Lung microvascular endothelial cell (primary cell): ENCODE results near the gene CHN2. TPM values are rescaled to one million over a fixed set of nuclear protein-coding genes. Genes with fewer than 3 reads are reported as not detected.

Experiments used
- DNase-seq, 2 donors: peaks; one replicate each; pipeline versions ENCODE4 v3.0.0 to v3.0.0-alpha.2; 2010; ENCODE audit warnings: low read depth in 2 of 2
- total RNA-seq: library from RNA; depleted of rRNA; stranded (reverse); fragments of >200 nt; gene quantifications from 2 replicates; pipeline ENCODE4 v1.2.1, GENCODE V29; 2014

Gene CHN2
- total RNA-seq, 1 donor from 2014 or later: 0.79 TPM

DNA sequence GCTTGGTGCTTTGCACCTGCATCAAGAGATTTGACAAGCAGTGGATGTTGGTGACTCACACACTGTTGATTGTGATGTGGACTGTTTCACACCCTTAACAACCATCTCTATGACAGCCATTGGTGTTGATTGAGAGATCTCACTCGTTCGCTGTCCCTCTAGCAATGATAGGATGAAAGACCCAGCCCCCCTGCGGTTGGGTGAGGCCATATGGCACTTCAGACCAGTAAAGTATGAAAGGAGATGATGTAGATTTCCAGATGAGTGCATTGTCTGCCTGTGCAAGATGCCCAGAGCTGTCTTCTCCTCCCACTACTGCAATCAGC, 230.4 kb downstream of the CHN2 start:
- DNase-seq: no peak

GRCh38 chr7:29426587-29426986, 232.0 kb downstream of the CHN2 start:
- no peak for DNase-seq

DNA sequence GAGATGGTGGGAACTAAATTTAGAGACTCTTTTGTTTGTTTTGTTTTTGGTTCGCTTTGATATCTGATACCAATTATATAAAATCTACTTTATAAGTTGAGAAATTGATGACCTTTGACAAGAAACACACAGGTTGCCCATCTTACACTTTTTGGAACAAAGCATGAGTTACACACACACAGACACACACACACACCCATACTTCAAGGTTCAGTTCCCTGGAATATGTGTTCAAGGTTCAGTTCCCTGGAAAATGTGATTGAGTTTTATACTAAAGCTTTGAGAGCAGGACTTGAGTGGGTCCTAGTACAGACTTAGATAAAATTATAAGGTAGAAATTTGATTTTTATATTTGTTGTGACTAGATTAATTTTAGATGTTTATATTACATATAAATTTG, 234.8 kb downstream of the CHN2 start:
- no peak for DNase-seq

GRCh38 chr7:29430279-29430949, 235.8 kb downstream of the CHN2 start:
- no peak for DNase-seq

- DNase-seq: no peak
Measured at GRCh38 chr7:29431686-29432085, 237.1 kb downstream of the CHN2 start.

- no peak for DNase-seq
Measured at GRCh38 chr7:29432721-29433120, 238.1 kb downstream of the CHN2 start.

GRCh38 chr7:29434380-29434768, 239.8 kb downstream of the CHN2 start:
- DNase-seq: no peak

- no peak for DNase-seq
Measured at GRCh38 chr7:29435167-29435566, 240.6 kb downstream of the CHN2 start.

DNA sequence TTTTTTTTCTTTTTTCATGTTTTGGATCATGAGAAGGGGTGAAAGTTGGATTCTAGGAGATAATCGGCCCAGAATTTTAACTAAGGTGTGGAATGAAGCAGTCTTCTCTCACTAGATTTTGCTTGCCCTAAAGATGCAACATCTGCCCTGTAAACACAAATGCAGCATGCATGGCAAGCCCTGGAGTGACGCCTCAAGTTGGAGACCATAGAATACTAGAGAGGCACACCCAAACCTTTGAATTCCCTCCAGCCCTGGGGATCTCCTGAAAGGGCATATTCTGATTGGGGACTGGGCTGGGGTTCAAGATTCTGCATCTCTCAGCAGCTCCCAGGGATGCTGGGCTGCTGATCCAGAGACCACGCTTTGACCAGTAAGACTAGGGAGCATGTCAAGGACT, 241.3 kb downstream of the CHN2 start:
- DNase-seq: no peak

- no peak for DNase-seq
Measured at GRCh38 chr7:29442146-29442545, 247.6 kb downstream of the CHN2 start.

GRCh38 chr7:29443552-29443951, 249.0 kb downstream of the CHN2 start:
- DNase-seq: no peak

GRCh38 chr7:29444267-29444666, 249.7 kb downstream of the CHN2 start:
- no peak for DNase-seq

GRCh38 chr7:29445736-29446135, 251.2 kb downstream of the CHN2 start:
- no peak for DNase-seq

DNA sequence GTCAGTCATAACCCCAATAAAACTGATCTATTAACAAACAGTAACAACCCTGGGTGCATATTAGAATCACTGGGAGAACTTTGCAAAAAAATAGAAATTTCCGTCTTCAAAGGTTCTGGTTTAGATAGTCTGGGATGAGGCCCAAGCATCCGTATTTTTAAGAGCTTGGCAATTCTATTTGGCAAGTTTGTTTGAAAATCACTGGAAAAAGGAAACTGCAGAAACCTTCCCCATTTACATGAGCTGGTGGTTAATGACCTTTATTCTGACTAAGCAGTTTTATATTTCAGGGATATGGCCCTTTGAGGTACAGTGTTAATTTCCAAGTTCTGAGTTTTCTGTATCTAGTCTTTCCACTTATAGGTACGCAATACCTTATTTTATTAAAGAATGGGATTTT, 253.3 kb downstream of the CHN2 start:
- DNase-seq: no peak

GRCh38 chr7:29449569-29450260, 255.1 kb downstream of the CHN2 start:
- DNase-seq: no peak

- DNase-seq: no peak
Measured at GRCh38 chr7:29453021-29453420, 258.4 kb downstream of the CHN2 start.

- no peak for DNase-seq
Measured at GRCh38 chr7:29454464-29454863, 259.9 kb downstream of the CHN2 start.

- no peak for DNase-seq
Measured at GRCh38 chr7:29454899-29455451, 260.4 kb downstream of the CHN2 start.

DNA sequence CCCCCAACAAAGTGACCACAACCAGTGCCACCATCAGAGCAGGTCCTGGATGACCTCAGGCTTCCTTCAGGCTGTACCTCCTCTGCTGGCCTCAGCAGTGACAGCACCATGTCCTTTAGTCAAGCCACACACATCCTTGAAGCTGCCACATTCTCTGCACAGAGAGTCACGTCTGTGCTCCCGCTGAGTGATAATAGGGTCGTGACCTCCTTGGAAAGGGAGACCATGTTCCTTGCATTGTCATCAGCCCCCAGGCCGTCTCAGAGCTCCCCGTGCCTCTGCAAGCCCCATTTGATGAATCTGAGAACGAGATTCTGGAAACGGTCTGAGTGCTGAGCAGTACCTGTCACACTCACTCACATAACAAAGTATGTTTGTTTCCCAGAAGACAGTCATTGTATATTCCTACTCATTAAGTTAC, 262.6 kb downstream of the CHN2 start:
- DNase-seq: no peak

DNA sequence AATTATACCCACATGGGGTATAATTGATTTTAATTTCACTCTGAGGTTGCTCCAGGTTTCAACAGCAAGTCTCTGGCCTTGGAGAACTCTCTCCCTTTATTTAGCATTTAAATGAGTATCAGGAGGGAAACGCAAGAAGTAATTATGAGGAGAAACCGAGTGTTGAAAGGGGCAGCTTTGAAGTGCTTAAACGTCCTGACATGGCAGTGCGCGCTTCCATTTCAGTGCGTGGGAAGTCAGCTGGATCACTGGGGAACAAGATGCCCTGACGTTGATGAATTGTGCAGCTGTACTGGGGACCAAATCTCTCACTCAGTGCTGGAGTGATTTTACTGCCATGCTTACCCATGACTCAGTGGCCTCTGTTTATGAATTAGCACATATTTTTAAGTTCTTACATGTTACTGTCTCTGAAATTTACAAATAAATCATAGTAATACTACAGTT, 263.0 kb downstream of the CHN2 start:
- DNase-seq: no peak

GRCh38 chr7:29458933-29459332, 264.4 kb downstream of the CHN2 start:
- DNase-seq: no peak

- DNase-seq: no peak
Measured at GRCh38 chr7:29459589-29459988, 265.0 kb downstream of the CHN2 start.

DNA sequence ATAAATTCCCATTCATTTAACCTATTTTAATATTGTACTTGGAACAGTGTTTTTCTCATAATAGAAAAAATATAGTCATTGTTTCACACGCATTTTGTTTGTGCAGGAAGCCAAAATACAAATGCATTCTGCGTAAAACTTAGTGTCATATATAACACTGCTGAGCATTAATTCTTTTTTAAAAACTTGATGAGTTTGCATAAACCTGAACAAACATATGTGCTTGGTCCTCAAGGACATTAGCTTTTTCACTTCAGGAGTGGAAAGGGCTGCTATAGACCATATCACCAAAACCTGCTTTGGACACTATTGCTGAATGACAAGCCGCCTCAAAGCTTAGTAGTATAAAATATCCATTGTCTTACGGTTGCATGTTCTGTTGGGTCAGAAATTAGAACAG, 267.4 kb downstream of the CHN2 start:
- no peak for DNase-seq
